Activated gamma-delta T cell treated with Interleukin-2 at 50 U/mL for 16 hours (primary cell): ENCODE results near the gene COMMD8.
"Not testable (repeated sequence)": the region's sequence is repeated elsewhere in the genome, so short reads cannot be mapped to it uniquely, and the experiment has no call there.

Experiments
- DNase-seq: peaks from one replicate; pipeline ENCODE4 v3.0.0-alpha.2; 2020

COMMD8 gene

GRCh38 chr4:47463235-47463956 lies at the start of gene COMMD8:
TSS of gene COMMD8 (minus strand) at chr4:47463702. CDS start at chr4:47463651, 51 bp downstream.
- peak; percentile 97 for DNase-seq

GRCh38 chr4:47510506-47511143 lies 47.1 kb upstream of the COMMD8 start:
- DNase-seq = no peak

- DNase-seq = no peak
Measured at GRCh38 chr4:47505666-47506065, 42.2 kb upstream of the COMMD8 start.

GRCh38 chr4:47505147-47505546 lies 41.6 kb upstream of the COMMD8 start:
- no peak for DNase-seq

- no peak for DNase-seq
Measured at GRCh38 chr4:47500776-47501175, 37.3 kb upstream of the COMMD8 start.

- DNase-seq = no peak
Measured at GRCh38 chr4:47499700-47500099, 36.2 kb upstream of the COMMD8 start.

- no peak for DNase-seq
Measured at GRCh38 chr4:47498899-47499298, 35.4 kb upstream of the COMMD8 start.

GRCh38 chr4:47494124-47494430 lies 30.6 kb upstream of the COMMD8 start:
- no peak for DNase-seq

GRCh38 chr4:47493238-47494123 lies 30.0 kb upstream of the COMMD8 start:
- DNase-seq = no peak

- DNase-seq = no peak
Measured at GRCh38 chr4:47490550-47490949, 27.0 kb upstream of the COMMD8 start.

GRCh38 chr4:47488706-47489105 lies 25.2 kb upstream of the COMMD8 start:
- DNase-seq = no peak

GRCh38 chr4:47486727-47487126 lies 23.2 kb upstream of the COMMD8 start:
- not testable (repeated sequence) for DNase-seq

GRCh38 chr4:47486231-47486673 lies 22.8 kb upstream of the COMMD8 start:
- DNase-seq = no peak

GRCh38 chr4:47485768-47486167 lies 22.3 kb upstream of the COMMD8 start:
- DNase-seq = no peak

- peak; percentile 67 for DNase-seq
Measured at GRCh38 chr4:47485047-47485692, 21.7 kb upstream of the COMMD8 start, which contains the start of gene ATP10D. TSS of gene ATP10D (plus strand) at chr4:47485275. CDS start at chr4:47512541, 27,266 bp downstream.

- DNase-seq = no peak
Measured at GRCh38 chr4:47484168-47484567, 20.7 kb upstream of the COMMD8 start.

GRCh38 chr4:47483745-47484144 lies 20.2 kb upstream of the COMMD8 start:
- DNase-seq = no peak

- no peak for DNase-seq
Measured at GRCh38 chr4:47482326-47482725, 18.8 kb upstream of the COMMD8 start.

GRCh38 chr4:47478804-47479203 lies 15.3 kb upstream of the COMMD8 start:
- no peak for DNase-seq

GRCh38 chr4:47475411-47475810 lies 11.9 kb upstream of the COMMD8 start:
- no peak for DNase-seq

- DNase-seq = no peak
Measured at GRCh38 chr4:47474799-47475198, 11.3 kb upstream of the COMMD8 start.

- DNase-seq = no peak
Measured at GRCh38 chr4:47473141-47473750, 9.7 kb upstream of the COMMD8 start.

- DNase-seq = no peak
Measured at GRCh38 chr4:47471591-47471990, 8.1 kb upstream of the COMMD8 start.
